PC-3 (cell line): ENCODE data around the gene S100A7. TPM values are rescaled to one million over a fixed set of nuclear protein-coding genes. Genes with fewer than 3 reads are reported as not detected.

Source experiments
- ATAC-seq: fragments of 200-7000 bp; cut with Tn5 transposase; 2 replicates; pipeline ENCODE4 v1.9.1; 2020; ENCODE audit warnings: mild to moderate bottlenecking, moderate library complexity
- BruUV-seq: library from RNA; stranded (reverse); fragments of 400-500 nt; replicated peaks from 2 replicates; lab custom pipeline; 2021; lab: Mats Ljungman, UMichigan
- CTCF ChIA-PET: fragments of 300-600 bp; sonication (Branson Sonifier 250); formaldehyde crosslinking; loops from one replicate; lab custom pipeline; 2022; ENCODE audit warnings: antibody characterized with exemption; lab: Charles Lee
- POLR2A ChIA-PET: fragments of 300-600 bp; sonication (Branson Sonifier 250); formaldehyde crosslinking; loops from one replicate; lab custom pipeline; 2022; ENCODE audit warnings: antibody characterized with exemption; ENCODE audit not compliant: unreplicated experiment; lab: Charles Lee
- DNase-seq: peaks from one replicate; pipeline ENCODE4 v3.0.0-alpha.2; 2015
- H2AFZ ChIP-seq: fragments of 300-600 bp; sonication (generic); 2 replicates; pipeline ENCODE4 v1.6.0; 2016; ENCODE audit warnings: antibody characterized with exemption, low read length
- H3F3A ChIP-seq: fragments of 300-600 bp; sonication (generic); one replicate; pipeline ENCODE4 v1.6.0; 2017; ENCODE audit warnings: antibody characterized with exemption, low read length, control low read depth, mild to moderate bottlenecking; ENCODE audit not compliant: unreplicated experiment
- H3K27ac ChIP-seq: fragments of 300-600 bp; sonication (generic); 2 replicates; pipeline ENCODE4 v1.5.1; 2016; ENCODE audit warnings: mild to moderate bottlenecking, low read length
- H3K27me3 ChIP-seq: fragments of 300-600 bp; sonication (generic); 2 replicates; pipeline ENCODE4 v1.6.1; 2016; ENCODE audit warnings: low read length, mixed read lengths
- H3K36me3 ChIP-seq: fragments of 300-600 bp; sonication (generic); 2 replicates; pipeline ENCODE4 v1.6.1; 2016; ENCODE audit warnings: low read depth, mixed run types, low read length, mixed read lengths
- H3K4me1 ChIP-seq: fragments of 300-600 bp; sonication (generic); 2 replicates; pipeline ENCODE4 v1.5.1; 2016; ENCODE audit warnings: low read length; ENCODE audit not compliant: insufficient read depth
- H3K4me2 ChIP-seq: fragments of 300-600 bp; sonication (generic); 2 replicates; pipeline ENCODE4 v1.6.0; 2016; ENCODE audit warnings: low read length
- H3K4me3 ChIP-seq: fragments of 300-600 bp; sonication (generic); 2 replicates; pipeline ENCODE4 v1.5.1; 2016; ENCODE audit warnings: mild to moderate bottlenecking, low read length, mixed read lengths
- H3K79me2 ChIP-seq: fragments of 300-600 bp; sonication (generic); 2 replicates; pipeline ENCODE4 v1.6.1; 2017; ENCODE audit warnings: low read length, mixed read lengths
- H3K9ac ChIP-seq: fragments of 300-600 bp; sonication (generic); 2 replicates; pipeline ENCODE4 v1.6.0; 2016; ENCODE audit warnings: mild to moderate bottlenecking, low read length
- H3K9me2 ChIP-seq: fragments of 300-600 bp; sonication (generic); replicated peaks from 2 replicates; pipeline ENCODE4 v1.6.1; 2016; ENCODE audit warnings: mixed run types, low read length, mixed read lengths
- H3K9me3 ChIP-seq: fragments of 300-600 bp; sonication (generic); 2 replicates; pipeline ENCODE4 v1.6.1; 2016; ENCODE audit warnings: low read length, mixed read lengths
- H4K20me1 ChIP-seq: fragments of 300-600 bp; sonication (generic); 2 replicates; pipeline ENCODE4 v1.6.1; 2016; ENCODE audit warnings: low read length, mixed read lengths
- CTCF ChIP-seq: fragments of 300-600 bp; sonication (generic); conservative IDR thresholded peaks from 2 replicates; pipeline ENCODE4 v1.5.1; 2017; ENCODE audit warnings: antibody characterized with exemption, low read depth, mild to moderate bottlenecking, low read length
- EZH2 ChIP-seq: fragments of 300-600 bp; sonication (generic); IDR thresholded peaks from one replicate; pipeline ENCODE4 v1.6.1; 2017; ENCODE audit warnings: antibody characterized with exemption, mild to moderate bottlenecking, low read length; ENCODE audit not compliant: unreplicated experiment
- EZH2phosphoT487 ChIP-seq: fragments of 300-600 bp; sonication (generic); IDR thresholded peaks from 2 replicates; pipeline ENCODE4 v1.6.1; 2018; ENCODE audit warnings: mild to moderate bottlenecking, antibody characterized with exemption, low read length, borderline replicate concordance
- intact Hi-C: fragments of 100-400 bp; cut with micrococcal nuclease; formaldehyde crosslinking; loops from 2 replicates; pipeline ENCODE4 v1.9.0; 2023
- total RNA-seq: library from RNA; depleted of rRNA; stranded (reverse); fragments of >200 nt; gene quantifications from 2 replicates; pipeline ENCODE4 v1.2.3, GENCODE V29; 2014

The S100A7 gene
- total RNA-seq, 1 experiment from 2014 or later, result not detected

- POLR2A ChIA-PET, result no interaction called here
- Histone ChIP-seq H3K79me2 (no peaks in the 10 kb centered on the region), H4K20me1 (no peaks in the 10 kb centered on the region), H3K27ac (no peak overlapping the region), H3K9me3 (no peaks in the 10 kb centered on the region), H3K27me3 (peaks cover 69% of the 10 kb centered on the region), H3F3A (no peaks in the 10 kb centered on the region), H3K4me2 (no peak overlapping the region), H3K4me1 (no peaks in the 10 kb centered on the region), H3K9ac (no peak overlapping the region), H2AFZ (no peak overlapping the region), H3K9me2 (no peaks in the 10 kb centered on the region), H3K36me3 (no peaks in the 10 kb centered on the region), H3K4me3 (no peak overlapping the region)
- no TSS peak for BruUV-seq
- no peak for ATAC-seq
- DNase-seq, result no peak
- TF ChIP-seq CTCF (no peak), EZH2phosphoT487 (no peak), EZH2 (no peak)
- intact Hi-C loops, result no loop called here
- CTCF ChIA-PET, result no interaction called here
Observed at GRCh38 chr1:153430166-153430553, 30.3 kb downstream of the S100A7 start.

GRCh38 chr1:153429266-153430165 is 30.9 kb downstream of the S100A7 start:
- intact Hi-C loops, result no loop called here
- ATAC-seq, result no peak
- no peaks in the 10 kb centered on the region for H3K9me2 ChIP-seq
- no peaks in the 10 kb centered on the region for H3K9me3 ChIP-seq
- ChIA-PET CTCF (no interaction called here), POLR2A (no interaction called here)
- H3K79me2 ChIP-seq, result no peaks in the 10 kb centered on the region
- no peak overlapping the region for H3K4me3 ChIP-seq
- no peaks in the 10 kb centered on the region for H3K4me1 ChIP-seq
- H3K36me3 ChIP-seq, result no peaks in the 10 kb centered on the region
- no peaks in the 10 kb centered on the region for H4K20me1 ChIP-seq
- H3K9ac ChIP-seq, result no peak overlapping the region
- no peak overlapping the region for H3K27ac ChIP-seq
- no peak overlapping the region for H3K4me2 ChIP-seq
- no peaks in the 10 kb centered on the region for H3F3A ChIP-seq
- no peak for DNase-seq
- no TSS peak for BruUV-seq
- no peak overlapping the region for H2AFZ ChIP-seq
- no peak for TF ChIP-seq EZH2
- TF ChIP-seq CTCF, result no peak
- no peak for TF ChIP-seq EZH2phosphoT487
- H3K27me3 ChIP-seq, result peaks cover 66% of the 10 kb centered on the region

GRCh38 chr1:153428791-153429190 is 31.7 kb downstream of the S100A7 start:
- Histone ChIP-seq H3F3A (no peaks in the 10 kb centered on the region), H3K36me3 (no peaks in the 10 kb centered on the region), H4K20me1 (no peaks in the 10 kb centered on the region), H3K27me3 (peaks cover 59% of the 10 kb centered on the region), H3K79me2 (no peaks in the 10 kb centered on the region), H3K4me2 (no peak overlapping the region), H3K9me3 (no peaks in the 10 kb centered on the region), H2AFZ (no peak overlapping the region), H3K4me3 (no peak overlapping the region), H3K4me1 (no peaks in the 10 kb centered on the region), H3K27ac (no peak overlapping the region), H3K9me2 (no peaks in the 10 kb centered on the region), H3K9ac (no peak overlapping the region)
- intact Hi-C loops, result no loop called here
- ATAC-seq, result no peak
- no TSS peak for BruUV-seq
- POLR2A ChIA-PET, result no interaction called here
- peak; percentile 39; the same call in 1 of the 2 replicates for TF ChIP-seq CTCF
- TF ChIP-seq EZH2, result no peak
- no peak for TF ChIP-seq EZH2phosphoT487
- CTCF ChIA-PET, result no interaction called here
- no peak for DNase-seq
